ENCODE data around the gene STAT3. TPM values are rescaled to one million over a fixed set of nuclear protein-coding genes. Genes with fewer than 3 reads are reported as not detected.
"Not testable (repeated sequence)": the region's sequence is repeated elsewhere in the genome, so short reads cannot be mapped to it uniquely, and the experiment has no call there.

The STAT3 gene
- 38.7 TPM for polyA plus RNA-seq (2012; ENCODE audit: insufficient read depth, insufficient read length)

DNA sequence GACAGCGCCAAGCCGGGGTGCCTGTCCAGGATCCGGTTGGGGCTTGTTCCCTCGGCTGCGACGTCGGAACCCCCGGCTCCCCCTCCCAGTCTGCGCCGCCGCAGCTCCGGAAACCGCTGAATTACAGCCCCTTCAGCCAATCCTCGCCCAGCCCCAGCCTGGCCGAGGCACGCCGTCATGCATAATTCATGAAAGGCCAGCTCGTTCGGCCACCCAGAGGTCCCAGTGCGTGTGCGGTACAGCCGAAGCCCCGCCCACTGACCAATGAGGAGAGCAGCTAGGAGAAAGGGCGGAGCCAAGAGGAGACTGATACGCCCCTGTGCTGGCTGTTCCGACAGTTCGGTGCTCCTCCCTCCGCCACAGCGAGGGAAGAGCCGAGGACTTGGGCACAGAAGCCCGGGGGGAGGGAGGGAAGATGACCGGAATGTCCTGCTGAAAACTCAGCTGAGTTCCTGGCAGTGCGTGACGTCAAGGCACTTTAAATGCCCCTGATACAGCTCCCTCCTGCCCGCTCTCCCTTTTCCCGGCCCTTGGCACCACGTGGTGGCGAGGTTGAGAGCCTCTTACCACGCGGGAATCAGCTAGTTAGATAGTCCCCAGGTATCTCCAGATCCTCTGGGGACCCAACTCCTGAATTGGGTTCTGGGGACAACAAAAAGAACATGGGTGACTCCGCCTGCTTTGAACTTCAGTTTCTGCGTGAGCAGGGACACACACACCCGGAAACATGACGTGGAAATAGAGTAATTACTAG, at the start of gene STAT3:
Gene STAT3 (minus strand): TSS at position 62 of the 754 bp plus-strand sequence. CDS start 39,926 bp downstream, outside the sequence.
- DNase-seq (ENCODE audit: low read depth, low spot score): peak; percentile 99
- peak within 1 kb of the TSS; percentile 85 for H3K4me3 ChIP-seq (ENCODE audit: low read length)

DNA sequence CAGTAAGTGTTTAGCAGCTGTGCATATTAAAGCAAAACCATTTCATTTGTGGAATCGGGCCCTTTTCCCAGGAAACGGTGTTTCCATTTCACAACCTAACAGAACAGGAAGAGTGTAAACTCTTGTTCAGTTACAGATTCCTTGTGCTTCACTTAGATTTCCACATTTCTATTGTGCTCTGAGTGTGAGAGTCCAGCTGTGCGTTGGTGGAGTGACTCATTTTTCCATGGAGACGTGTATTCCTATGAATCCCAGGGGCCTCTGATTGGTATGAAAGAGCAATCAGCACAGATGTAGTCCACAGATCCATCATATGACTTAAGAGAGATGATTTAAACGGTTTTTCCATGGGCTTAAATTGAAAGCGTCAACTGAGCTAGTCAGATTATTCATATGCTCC, 48.1 kb upstream of the STAT3 start:
- no peak overlapping the region for H3K4me3 ChIP-seq (ENCODE audit: low read length)
- DNase-seq (ENCODE audit: low read depth, low spot score): no peak

DNA sequence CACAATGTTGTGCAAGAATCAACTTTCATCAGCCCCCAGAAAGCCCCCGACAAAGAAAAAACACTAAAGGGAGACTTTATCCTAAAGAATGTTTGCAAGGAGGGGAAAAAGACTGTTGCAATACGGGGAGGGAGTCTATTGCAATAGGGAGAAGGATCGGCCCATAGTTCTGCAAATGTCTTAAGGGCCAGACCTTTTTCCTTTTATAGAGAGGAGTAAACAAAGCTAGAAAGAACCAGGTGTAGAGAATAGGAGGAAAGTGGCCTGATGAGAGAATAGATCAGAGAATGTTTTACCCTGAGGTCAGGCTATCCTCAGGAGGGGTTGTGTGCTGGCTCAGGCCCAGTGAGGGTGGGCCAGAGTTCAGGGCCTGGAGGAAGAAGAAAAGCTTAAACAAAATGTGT, 43.5 kb upstream of the STAT3 start:
- H3K4me3 ChIP-seq (ENCODE audit: low read length): no peak overlapping the region
- no peak for DNase-seq (ENCODE audit: low read depth, low spot score)

DNA sequence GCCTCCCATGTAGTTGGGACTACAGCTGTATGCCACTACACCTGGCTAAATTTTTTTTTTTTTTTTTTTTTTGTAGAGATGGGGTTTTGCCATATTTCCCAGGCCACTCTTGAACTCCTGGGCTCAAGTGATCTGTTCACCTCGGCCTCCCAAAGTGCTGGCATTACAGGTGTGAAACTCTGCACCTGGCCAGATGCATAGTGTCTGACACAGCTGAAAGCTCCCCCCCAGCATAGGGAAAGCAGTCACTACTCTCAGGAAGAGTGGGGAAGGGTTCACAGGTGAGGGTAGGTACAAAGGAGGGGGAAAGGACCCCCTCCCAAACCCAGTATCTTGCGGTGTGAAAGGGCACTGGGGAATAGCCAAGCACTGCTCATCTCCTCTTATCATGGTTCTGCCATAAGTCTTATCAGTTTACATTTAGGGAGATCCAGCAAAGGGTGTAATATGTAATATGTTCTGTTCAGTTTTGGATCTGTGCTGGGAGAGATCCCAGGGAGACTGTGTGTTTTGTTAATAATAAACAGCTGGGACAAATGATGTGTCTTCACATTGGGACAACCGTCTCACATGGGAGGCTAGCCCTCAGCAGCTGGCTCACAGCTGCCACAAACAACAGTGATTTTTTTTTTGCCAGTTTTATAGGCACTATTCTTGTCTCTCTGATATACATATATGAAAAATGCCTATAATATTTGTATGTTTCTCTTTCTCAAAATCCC, 41.6 kb upstream of the STAT3 start:
- DNase-seq (ENCODE audit: low read depth, low spot score): no peak
- H3K4me3 ChIP-seq (ENCODE audit: low read length): no peak overlapping the region

DNA sequence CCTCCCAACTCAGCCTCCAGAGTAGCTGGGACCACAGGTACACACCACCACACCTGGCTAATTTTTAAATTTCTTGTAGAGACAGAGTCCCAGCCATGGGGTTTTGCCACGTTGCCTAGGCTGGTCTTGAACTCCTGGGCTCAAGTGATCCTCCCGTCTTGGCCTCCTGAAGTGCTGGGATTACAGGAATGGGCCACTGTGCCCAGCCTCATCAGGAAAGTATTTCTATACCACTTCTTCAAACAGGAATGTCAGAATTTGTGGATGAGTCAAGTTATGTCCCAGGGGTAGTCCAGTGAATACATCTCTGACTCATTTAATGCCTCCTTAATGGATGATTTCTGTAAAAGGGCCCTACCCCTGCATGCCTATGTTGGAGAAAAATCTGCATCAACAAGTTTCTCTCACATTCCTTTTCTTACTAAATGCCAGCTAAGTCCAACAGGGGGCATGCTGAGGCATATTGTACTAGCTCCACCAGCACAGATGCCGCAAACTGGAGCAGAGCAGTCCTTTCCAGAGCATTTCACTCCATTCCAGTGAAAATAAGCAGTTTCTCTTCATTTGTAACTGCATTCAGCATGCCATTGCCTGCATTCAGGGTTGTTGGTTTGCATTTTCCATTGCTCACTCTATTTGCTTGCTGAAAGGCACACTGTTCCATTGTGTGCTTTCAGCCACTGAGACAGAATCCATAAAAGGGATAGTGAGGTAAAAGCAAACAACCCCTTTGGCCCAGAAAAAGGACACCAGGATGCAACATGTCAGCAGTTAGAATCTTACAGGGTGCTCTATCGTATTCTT, 40.1 kb upstream of the STAT3 start:
- no peak overlapping the region for H3K4me3 ChIP-seq (ENCODE audit: low read length)
- peak; percentile 49 for DNase-seq (ENCODE audit: low read depth, low spot score)

DNA sequence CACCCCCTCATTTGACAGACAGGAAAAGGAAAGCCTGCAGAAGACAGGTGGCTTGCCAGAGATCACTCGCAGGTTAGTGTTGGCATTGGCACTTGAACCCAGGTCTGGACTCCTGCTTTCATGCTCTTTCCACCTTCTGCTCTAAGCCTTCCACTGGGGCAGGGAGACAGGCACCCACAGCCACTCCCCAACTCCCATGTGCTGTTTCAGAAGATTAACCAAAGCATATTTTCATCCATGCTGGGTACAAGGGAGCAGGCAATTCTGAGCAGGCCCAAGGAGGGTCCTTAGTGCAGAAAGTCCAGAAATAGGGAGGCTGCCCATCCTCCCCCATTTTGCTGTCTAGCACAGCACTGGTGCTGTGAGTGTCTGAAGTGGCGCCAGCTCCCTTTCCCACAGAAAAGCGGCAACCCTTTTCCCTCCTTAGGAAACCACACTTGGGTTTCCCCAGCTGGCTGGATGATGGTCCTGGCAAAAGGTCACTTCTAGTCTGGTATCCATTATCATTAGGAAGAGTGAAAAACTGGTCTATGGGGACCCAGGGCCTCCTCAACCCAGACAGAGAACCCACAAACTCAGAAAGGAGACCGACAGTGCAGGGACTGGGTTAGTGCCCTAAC, 36.9 kb upstream of the STAT3 start:
- DNase-seq (ENCODE audit: low read depth, low spot score): no peak

DNA sequence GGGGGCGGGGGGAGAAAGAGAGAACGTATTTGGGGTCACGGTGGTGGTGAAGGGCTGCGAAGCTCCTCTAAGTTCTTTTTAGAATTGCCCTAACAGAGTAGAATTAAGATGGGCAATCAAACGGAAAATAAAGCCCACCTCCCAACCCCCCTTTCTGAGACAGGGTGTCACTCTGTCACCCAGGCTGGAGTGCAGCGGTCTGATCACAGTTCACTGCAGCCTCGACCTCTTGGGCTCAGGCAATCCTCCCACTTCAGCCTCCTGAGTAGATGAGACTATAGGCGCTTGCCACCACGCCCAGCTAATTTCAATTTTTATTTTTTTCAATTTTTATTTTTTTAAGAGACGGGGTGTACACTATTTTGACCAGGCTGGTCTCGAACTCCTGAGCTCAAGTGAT, 35.5 kb upstream of the STAT3 start:
- no peak overlapping the region for H3K4me3 ChIP-seq (ENCODE audit: low read length)
- no peak for DNase-seq (ENCODE audit: low read depth, low spot score)

More for the DNA sequence above, 36.9 kb upstream of the STAT3 start:
- H3K4me3 ChIP-seq (ENCODE audit: low read length): no peak overlapping the region

DNA sequence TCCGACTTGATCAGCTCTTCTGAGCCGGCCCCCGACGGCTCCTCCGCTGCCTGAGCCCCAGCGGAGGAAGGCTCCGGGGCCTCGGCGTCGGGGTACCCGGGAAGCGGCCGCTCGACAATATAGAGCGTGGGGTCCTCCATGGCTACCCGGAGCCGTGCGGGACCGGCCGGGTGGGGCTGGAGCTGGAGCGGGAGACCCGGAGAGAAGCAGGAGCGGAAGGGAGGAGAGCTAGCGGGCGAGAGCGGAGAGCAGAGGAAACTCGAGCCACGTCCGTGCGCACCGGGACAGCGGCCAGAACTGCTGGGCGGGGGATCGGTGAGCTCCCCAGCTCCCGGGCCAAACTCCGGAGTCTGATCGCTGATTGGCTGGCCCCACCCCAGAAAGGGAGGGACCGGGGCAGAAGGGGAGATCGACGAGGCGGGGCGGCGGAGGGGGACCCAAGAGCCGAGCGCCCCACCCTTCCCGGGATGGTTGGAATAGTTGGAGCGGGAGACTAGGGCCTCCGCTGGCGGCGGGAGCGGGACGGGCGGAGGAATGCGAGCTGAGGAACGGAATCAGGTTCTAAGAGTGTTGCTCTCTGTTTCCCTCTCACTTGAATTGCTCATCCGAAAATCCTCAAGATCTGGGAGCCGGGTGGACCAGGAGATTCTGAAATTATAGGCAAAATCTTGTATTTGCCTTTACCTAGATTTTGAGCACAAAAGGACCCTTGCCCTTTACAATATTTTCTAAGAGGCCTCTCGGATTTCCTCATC, 34.9 kb upstream of the STAT3 start, which contains the start of gene CAVIN1:
Gene CAVIN1 (minus strand): TSS at position 299 of the 755 bp plus-strand sequence. CDS start 159 bp downstream, at position 140.
- DNase-seq (ENCODE audit: low read depth, low spot score): no peak
- H3K4me3 ChIP-seq (ENCODE audit: low read length): peak within 1 kb of the TSS; percentile 37

DNA sequence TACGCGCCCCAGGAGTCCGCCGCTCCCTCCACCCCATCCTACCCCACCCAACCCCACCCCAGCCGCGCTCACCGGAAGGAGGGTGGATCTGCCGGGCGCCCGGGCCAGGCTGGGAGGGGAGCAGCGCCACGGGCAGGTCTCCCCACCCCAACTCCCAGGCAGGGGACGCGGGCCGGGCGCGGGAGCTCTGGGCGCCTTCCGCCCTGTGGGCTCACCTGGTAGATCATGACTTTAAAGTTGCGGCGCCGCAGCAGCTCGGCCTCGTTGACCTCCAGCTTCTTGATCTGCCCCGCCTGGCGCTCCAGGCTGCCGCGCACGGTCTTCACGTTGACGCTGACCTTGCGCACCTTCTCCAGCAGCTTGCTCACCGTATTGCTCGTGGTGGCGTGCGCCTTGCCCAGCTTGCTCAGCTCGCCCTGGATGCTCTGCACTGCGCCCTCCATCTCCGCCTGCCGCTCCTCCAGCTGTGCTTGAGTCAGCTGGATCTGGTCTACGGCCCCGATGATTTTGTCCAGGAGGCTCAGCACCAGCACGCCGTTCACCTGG, 34.2 kb upstream of the STAT3 start:
- no peak for DNase-seq (ENCODE audit: low read depth, low spot score)
- H3K4me3 ChIP-seq (ENCODE audit: low read length): peak overlapping the region; percentile 37

DNA sequence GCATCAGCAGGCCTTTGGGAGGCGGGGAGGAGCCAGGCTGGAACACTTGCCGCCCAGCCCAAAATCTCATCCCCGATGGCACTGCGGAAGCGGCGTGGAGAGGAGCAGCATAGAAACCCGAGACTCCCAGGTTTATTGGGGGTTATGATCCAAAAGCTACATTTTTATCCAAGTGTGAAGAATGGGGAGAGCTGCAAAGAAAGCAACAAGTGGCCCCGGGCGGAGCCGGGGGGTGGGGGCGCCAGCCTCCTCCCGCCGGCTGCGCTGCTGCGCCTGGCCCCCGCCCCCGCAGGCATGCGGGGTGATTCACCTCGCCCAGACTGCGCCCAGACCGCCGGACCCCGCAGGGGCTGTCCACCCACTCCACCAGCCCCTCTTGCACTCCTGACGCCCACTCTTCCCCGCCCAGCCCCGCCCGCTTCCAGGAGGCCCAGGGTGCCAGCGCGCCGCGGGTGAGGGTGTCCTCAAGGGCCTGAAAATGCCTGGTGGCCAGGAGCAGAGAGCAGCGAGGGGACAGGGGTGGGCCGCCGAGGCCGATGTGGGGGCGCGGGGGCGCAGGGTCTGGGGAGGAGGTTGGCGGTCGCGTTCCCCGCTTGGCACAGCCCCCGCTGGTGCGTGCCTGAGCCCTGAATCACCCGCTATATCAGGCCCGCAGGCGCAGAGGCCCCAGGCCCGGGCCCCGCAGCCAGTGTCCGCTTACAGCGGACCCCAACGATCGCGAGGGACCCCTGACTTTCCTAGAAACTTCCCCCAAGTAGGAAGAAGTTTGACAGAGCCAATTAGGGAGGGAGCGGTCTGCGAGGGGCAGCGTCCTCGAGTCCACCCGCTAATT, 33.5 kb upstream of the STAT3 start:
- no peak for DNase-seq (ENCODE audit: low read depth, low spot score)
- H3K4me3 ChIP-seq (ENCODE audit: low read length): no peak overlapping the region

DNA sequence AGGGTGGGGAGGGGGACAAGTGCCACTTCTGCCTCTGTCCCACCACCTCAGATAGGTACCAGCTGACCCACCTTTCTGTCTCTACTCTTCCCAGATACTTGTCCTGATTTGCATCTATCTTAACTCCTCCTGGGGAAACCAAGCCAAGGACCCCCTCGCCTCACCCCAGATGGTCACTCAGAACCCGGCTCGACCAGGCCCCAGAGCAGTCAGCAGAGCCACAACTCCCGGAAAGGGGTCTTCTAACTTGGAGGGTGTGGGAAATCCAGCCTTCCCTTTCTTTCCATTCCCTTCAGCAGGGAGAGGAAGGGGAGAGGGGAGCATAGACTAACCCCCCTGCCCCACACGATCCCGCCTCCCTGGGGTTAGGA, 32.9 kb upstream of the STAT3 start:
- H3K4me3 ChIP-seq (ENCODE audit: low read length): no peak overlapping the region

DNA sequence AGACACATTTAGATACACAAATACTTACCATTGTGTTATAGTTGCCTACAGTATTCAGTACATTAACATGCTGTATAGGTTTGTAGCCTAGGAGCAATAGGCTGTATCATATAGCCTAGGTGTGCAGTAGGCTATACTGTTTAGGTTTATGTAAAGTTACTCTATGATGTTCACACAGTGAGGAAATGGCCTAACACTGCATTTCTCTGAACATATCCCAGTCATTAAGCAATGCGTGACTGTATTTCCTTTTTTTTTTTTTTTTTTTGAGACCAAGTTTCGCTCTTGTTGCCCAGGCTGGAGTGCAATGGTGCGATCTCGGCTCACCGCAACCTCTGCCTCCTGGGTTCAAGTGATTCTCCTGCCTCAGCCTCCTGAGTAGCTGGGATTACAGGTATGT, 29.7 kb upstream of the STAT3 start:
- not testable (repeated sequence) for DNase-seq (ENCODE audit: low read depth, low spot score)

More for the DNA sequence above, 32.9 kb upstream of the STAT3 start:
- DNase-seq (ENCODE audit: low read depth, low spot score): no peak

DNA sequence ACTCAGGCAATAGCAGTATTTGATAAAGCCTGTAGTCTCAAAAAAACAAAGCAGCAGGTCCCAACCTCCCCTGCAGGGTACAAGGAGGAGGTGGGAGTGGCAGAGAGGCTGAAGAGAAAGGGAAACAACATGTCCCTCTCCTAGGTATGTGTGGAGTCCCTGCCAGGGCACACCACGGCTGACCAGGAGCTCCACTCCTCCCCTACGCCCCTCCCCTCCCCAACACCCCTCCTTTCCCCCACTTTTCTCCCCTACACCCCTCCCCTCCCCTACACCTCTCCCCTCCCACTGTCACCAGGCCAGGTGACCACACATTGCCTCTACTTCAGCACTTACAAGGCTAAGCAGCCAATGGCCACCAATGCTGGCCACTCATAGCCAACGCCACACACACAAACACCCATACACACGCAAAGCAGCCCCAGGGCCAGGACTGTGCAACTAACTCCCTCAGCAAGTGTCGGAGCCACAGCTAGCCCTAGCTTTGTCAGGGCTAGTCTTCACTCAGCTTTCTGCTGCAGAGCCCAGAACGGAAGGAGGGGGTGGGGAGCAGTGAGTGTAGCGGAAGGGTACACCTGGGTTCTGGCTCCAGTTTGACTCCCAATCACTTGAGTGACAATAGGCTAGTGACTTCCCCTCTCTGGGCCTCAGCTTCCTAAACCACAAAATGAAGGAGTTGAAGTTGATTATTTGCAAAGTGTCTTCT, 26.6 kb upstream of the STAT3 start:
- peak; percentile 93 for DNase-seq (ENCODE audit: low read depth, low spot score)
- peak overlapping the region; percentile 56 for H3K4me3 ChIP-seq (ENCODE audit: low read length)

More for the DNA sequence above, 29.7 kb upstream of the STAT3 start:
- not testable (repeated sequence) for H3K4me3 ChIP-seq (ENCODE audit: low read length)

DNA sequence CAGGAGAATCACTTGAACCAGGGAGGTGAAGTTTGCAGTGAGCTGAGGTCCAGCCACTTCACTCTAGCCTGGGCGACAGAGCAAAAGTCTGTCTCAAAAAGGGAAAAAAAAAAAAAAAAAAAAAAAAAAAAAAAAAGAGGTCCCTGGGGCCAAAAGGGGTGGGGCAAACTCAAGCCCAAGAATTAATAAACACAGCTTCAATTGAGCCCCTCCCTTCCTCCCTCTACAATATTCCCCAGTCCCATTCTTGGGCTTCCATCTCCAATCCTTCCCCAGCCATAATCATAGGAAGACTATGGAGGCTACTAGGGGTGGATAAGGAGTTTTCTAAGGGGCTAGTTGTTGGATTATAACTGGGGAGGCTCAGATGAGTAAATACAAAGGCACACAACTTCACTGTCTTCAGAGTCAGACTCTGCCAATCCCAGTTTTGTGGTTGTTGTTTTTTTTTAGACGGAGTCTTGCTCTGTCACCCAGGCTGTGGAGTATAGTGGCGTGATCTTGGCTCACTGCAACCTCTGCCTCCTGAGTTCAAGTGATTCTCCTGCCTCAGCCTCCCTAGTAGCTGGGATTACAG, 25.3 kb upstream of the STAT3 start:
- no peak for DNase-seq (ENCODE audit: low read depth, low spot score)
- H3K4me3 ChIP-seq (ENCODE audit: low read length): no peak overlapping the region

DNA sequence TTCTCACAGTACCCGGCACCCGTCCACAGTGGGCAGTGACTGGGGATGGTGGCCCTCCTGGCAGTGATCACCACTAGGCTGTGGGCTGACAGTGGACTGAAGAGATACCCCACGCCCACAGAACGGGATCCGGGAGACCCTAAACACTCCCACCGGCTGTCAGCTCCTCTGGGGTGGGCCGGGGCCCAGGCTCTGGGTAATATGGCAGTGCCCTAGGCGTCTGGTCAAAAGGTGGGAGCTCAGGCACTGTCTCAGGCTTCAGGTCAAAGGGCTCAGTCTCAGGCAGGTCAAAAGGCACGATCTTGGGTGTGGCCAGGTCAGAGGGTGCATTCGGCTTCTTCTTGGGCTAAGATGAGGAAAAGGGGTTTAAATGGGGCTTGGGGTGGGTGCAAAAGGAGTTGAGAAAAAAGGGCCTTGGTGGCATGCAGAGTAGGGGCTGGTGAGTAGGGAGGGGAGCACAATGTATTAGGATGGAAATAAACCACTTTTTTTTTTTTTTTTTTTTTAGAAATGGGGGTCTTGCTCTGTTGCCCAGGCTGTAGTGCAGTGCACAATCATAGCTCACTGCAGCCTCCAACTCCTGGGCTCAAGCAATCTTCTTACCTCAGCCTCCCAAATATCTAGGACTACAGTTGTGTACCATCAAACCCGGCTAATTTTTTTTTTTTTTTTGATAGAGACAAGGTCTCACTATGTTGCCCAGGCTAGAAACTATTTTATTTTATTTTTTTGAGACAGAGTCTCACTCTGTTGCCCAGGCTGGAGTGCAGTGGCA, 23.9 kb upstream of the STAT3 start:
- no peak overlapping the region for H3K4me3 ChIP-seq (ENCODE audit: low read length)
- no peak for DNase-seq (ENCODE audit: low read depth, low spot score)

DNA sequence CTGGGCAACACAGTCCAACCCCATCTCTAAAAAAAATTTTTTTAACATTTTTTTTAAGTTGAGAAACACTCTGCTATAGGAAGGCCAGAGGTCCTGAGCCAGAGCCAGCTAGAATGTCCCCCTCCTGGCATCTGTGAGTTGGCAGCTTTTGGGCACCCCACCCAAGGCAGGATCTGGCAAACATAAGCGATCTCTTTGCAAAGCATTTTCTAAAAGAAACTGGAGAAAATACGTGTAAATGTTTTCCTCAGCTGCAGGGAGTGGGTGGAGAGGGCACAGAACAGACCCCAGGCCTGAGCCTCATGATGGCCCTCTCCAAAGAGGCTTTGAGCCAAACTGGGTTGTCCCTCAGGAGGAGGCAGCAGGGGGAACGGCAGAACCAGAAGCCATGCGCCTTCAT, 23.1 kb upstream of the STAT3 start:
- DNase-seq (ENCODE audit: low read depth, low spot score): no peak
- no peak overlapping the region for H3K4me3 ChIP-seq (ENCODE audit: low read length)

Measured in Jurkat, Clone E6-1 (cell line).